NCI-H446 (cell line): ENCODE results near the gene GNG5.
"Not testable (repeated sequence)": the region's sequence is repeated elsewhere in the genome, so short reads cannot be mapped to it uniquely, and the experiment has no call there.

Experiments used
- DNase-seq, 2 experiments: peaks; one replicate each; lab custom pipeline; 2025; lab: John Stamatoyannopoulos, UW

Gene GNG5

GRCh38 chr1:84488107-84488506, 18.3 kb downstream of the GNG5 start:
- no peak for DNase-seq

- DNase-seq: no peak
Measured at GRCh38 chr1:84481317-84481716, 25.1 kb downstream of the GNG5 start.

GRCh38 chr1:84480650-84481049, 25.7 kb downstream of the GNG5 start:
- DNase-seq: no peak

- no peak for DNase-seq
Measured at GRCh38 chr1:84479998-84480397, 26.4 kb downstream of the GNG5 start.

GRCh38 chr1:84478876-84479868, 27.2 kb downstream of the GNG5 start, which contains the start of gene RPF1:
RPF1 (plus strand) TSS chr1:84479266; CDS start chr1:84479282, 16 bp downstream.
- peak; percentile 79 to 87 for DNase-seq

- no peak for DNase-seq
Measured at GRCh38 chr1:84476225-84476624, 30.2 kb downstream of the GNG5 start.

GRCh38 chr1:84467298-84467697, 39.1 kb downstream of the GNG5 start:
- no peak for DNase-seq

DNA sequence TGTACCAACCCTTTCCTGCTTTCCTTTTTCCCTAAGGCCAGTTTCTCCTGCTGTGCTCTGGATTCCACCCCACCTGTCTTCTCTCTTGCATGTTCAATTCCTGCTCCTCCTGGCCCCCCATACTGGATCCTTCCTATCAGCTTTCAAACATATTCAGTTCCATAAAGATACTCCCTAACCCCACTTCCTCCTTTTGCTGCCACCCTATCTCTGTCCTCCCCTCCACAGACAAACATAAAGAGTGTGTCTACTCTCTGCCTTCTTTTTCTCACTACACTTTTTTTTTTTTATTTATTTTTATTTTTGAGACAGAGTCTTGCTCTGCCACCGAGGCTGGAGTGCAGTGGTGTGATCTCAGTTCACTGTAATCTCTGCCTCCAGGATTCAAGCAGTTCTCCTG, 44.3 kb downstream of the GNG5 start:
- DNase-seq: no peak

DNA sequence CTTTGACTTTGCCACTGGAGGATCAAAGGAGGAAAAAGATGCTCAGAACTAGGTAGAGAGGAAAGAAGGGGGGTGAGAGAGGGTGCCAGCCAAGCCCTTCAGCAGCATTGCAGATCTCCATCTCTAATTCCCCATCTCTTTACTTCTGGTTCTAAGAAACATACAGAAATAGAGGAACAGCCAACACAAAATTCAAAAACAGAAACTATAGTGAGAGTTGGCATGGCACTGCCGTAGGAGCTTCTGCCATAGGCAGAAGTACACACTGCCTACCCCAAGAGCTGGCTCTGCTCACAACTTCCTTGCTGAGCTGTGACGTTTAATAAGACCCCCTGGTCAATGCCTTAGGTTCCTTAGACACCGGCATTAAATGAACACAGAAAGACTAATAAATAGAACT, 53.9 kb downstream of the GNG5 start:
- no peak for DNase-seq

GRCh38 chr1:84450910-84451309, 55.5 kb downstream of the GNG5 start:
- no peak for DNase-seq

GRCh38 chr1:84448704-84449103, 57.7 kb downstream of the GNG5 start:
- DNase-seq: not testable (repeated sequence)
